T-helper 17 cell (primary cell): ENCODE results near the gene USP24. TPM values are rescaled to one million over a fixed set of nuclear protein-coding genes. Genes with fewer than 3 reads are reported as not detected.

ENCODE experiments used
- ATAC-seq: fragments of 150-1000 bp; cut with Tn5 transposase; 2 replicates; pipeline ENCODE4 v1.10.0; 2021; ENCODE audit warnings: mild to moderate bottlenecking, moderate library complexity
- DNase-seq, 3 donors: peaks; one replicate each; pipeline versions ENCODE4 v3.0.0 to v3.0.0-alpha.2; 2020 to 2021
- H3K9me3 ChIP-seq: one replicate; pipeline ENCODE4 v1.7.0; 2013; ENCODE audit warnings: low read length, mild to moderate bottlenecking; ENCODE audit not compliant: control insufficient read depth, poor library complexity, severe bottlenecking
- H3K27ac Mint-ChIP-seq: one replicate; pipeline ENCODE4 v1.8.0; 2022; ENCODE audit warnings: mild to moderate bottlenecking, moderate library complexity, mixed read lengths
- H3K27me3 Mint-ChIP-seq: one replicate; pipeline ENCODE4 v1.8.0; 2022; ENCODE audit warnings: mixed read lengths
- H3K36me3 Mint-ChIP-seq: one replicate; pipeline ENCODE4 v1.8.0; 2022; ENCODE audit warnings: low read depth, mixed read lengths
- H3K4me1 Mint-ChIP-seq: one replicate; pipeline ENCODE4 v1.8.0; 2022; ENCODE audit warnings: mild to moderate bottlenecking, mixed read lengths
- H3K4me3 Mint-ChIP-seq: one replicate; pipeline ENCODE4 v1.8.0; 2022; ENCODE audit warnings: mild to moderate bottlenecking, moderate library complexity, mixed read lengths
- total RNA-seq, 4 donors: library from RNA in 2 of 4; stranded (reverse) in 2 of 4; gene quantifications; one replicate each; pipeline ENCODE4 v1.2.3 and lab custom pipeline; 2022 to 2026

Gene USP24
- total RNA-seq, 2 donors from 2014 or later = 69.5 to 82.9 TPM

DNA sequence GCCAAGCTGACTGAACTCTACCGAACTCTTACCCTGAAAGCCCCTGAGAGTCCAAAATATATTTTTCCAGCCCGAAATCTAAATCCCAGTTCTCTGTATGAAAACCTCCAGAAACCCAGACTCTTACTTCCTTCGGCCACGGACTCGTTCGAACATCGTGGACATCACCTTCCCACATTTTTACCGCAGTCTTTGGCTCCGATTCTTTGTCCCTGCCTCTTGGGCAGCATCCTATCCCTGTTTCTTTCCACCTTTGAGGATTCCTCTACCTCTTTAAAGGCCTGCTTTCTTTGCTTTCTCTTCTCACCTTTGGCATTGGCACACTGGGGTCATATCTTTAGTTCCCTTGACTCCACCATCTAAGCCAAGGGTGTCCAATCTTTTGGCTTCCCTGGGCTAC lies 932 bp upstream of the USP24 start:
- peaks cover 56% of the 10 kb centered on the region for H3K4me1 Mint-ChIP-seq
- H3K4me3 Mint-ChIP-seq = peak overlapping the region; percentile 98
- ATAC-seq = no peak
- peaks cover 6% of the 10 kb centered on the region for H3K36me3 Mint-ChIP-seq
- H3K9me3 ChIP-seq = no peaks in the 10 kb centered on the region
- no peaks in the 10 kb centered on the region for H3K27me3 Mint-ChIP-seq
- DNase-seq = no peak
- H3K27ac Mint-ChIP-seq = peak overlapping the region; percentile 100

DNA sequence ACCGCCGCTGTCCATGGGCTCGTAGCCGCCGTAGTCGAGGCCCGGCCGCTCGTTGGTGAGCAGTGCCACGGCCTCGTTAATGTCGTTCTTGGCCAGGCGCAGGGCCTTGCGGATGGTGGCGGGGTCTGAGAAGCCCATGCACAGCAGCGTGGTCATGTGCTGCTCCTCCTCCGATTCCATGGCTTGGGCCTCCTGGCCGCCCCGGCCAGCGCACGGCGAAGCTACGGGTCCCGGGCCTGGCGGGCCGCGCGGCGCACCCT lies 300 bp downstream of the USP24 start:
- H3K27me3 Mint-ChIP-seq = no peaks in the 10 kb centered on the region
- DNase-seq = peak in 1 of 3 donors; percentile 6
- H3K4me1 Mint-ChIP-seq = peaks cover 64% of the 10 kb centered on the region
- peak; percentile 30 for ATAC-seq
- peaks cover 6% of the 10 kb centered on the region for H3K36me3 Mint-ChIP-seq
- peak overlapping the region; percentile 97 for H3K4me3 Mint-ChIP-seq
- no peaks in the 10 kb centered on the region for H3K9me3 ChIP-seq
- H3K27ac Mint-ChIP-seq = peak overlapping the region; percentile 95

DNA sequence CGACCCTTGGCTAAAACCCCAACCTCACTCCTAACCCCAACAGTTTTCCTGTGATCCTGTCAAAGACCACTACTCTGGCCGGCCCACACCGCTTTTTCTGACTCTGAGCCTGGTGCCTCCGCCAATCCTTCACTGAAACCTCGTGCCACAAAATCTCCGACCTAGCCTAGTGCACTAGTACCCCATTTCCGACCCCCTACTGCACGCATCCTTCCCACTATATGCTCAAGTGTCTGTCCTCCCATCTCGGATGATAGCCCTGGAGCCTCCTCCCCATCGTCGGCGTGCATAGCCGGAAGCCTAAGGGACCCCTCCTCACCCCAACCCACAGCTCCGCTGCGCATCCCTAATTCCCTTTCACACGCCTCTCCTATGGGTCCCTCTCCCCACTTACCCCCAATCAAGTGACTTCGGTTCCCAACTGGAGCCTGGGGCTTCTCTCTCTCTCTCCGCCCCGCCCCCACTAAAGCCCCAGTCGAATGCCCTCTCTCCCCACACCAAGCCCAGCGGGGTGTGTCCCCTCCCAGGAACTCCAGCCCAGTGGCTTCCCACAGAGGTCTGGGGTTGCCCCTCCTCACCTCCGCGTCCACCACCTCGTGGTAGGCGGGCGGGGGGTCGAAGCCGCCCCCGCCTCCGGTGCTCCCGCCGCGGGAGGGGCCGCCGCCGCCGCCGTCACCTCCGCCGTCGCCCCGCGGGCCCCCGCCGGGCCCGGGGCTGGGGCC lies 791 bp downstream of the USP24 start:
- Mint-ChIP-seq H3K27ac (peak overlapping the region; percentile 95), H3K4me1 (peaks cover 66% of the 10 kb centered on the region), H3K36me3 (peaks cover 6% of the 10 kb centered on the region), H3K27me3 (no peaks in the 10 kb centered on the region), H3K4me3 (peak overlapping the region; percentile 97)
- peak; percentile 0 for ATAC-seq
- peak; percentile 7 to 30 (median 26) for DNase-seq
- H3K9me3 ChIP-seq = no peaks in the 10 kb centered on the region

GRCh38 chr1:55213885-55214211 lies 1.3 kb downstream of the USP24 start:
- H3K27me3 Mint-ChIP-seq = no peaks in the 10 kb centered on the region
- no peaks in the 10 kb centered on the region for H3K9me3 ChIP-seq
- no peak for ATAC-seq

DNA sequence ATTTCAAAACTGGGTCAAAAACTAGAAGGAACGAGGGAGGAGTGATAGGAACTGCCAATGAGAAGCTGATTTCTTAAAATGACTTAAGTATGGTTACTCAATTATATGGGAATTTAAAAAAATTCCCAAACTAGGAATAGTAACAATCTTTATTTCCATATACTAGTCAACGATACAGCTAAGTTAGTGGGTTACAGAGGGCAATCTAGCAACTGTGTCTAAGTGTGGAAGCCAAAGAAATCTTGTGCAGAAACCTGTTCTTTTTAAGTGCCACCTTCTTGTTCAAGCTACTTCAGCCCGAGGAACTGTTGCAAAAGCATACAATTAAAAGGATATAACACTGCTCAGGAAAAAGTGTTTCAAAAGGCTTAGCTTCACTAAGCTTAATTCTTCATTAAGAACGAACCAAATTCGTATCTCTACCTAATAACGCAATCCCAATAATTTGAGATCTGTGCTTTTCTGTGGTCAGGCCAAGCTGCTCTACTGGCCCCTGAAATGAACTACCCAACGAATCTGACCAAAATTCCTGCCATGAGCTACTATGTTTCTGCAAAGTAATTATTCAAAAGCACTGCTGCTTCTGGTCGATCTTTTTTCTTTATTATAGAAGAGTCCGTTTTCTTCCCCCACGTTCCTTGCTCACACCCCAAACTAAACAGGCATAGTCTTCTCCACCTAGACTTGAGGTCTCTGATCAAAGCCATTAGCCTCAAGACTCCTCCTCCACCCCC lies 1.8 kb downstream of the USP24 start:
- ATAC-seq (no peak), DNase-seq (no peak)
- H3K9me3 ChIP-seq = no peaks in the 10 kb centered on the region
- Mint-ChIP-seq H3K4me1 (peaks cover 69% of the 10 kb centered on the region), H3K27ac (peak overlapping the region; percentile 95), H3K4me3 (peak overlapping the region; percentile 97), H3K27me3 (no peaks in the 10 kb centered on the region), H3K36me3 (peaks cover 6% of the 10 kb centered on the region)

More at GRCh38 chr1:55213885-55214211, 1.3 kb downstream of the USP24 start:
- peak in 2 of 3 donors; percentile 9 to 18 for DNase-seq
- peak overlapping the region; percentile 95 for H3K27ac Mint-ChIP-seq
- H3K4me1 Mint-ChIP-seq = peaks cover 70% of the 10 kb centered on the region
- peak overlapping the region; percentile 97 for H3K4me3 Mint-ChIP-seq
- H3K36me3 Mint-ChIP-seq = peaks cover 6% of the 10 kb centered on the region

DNA sequence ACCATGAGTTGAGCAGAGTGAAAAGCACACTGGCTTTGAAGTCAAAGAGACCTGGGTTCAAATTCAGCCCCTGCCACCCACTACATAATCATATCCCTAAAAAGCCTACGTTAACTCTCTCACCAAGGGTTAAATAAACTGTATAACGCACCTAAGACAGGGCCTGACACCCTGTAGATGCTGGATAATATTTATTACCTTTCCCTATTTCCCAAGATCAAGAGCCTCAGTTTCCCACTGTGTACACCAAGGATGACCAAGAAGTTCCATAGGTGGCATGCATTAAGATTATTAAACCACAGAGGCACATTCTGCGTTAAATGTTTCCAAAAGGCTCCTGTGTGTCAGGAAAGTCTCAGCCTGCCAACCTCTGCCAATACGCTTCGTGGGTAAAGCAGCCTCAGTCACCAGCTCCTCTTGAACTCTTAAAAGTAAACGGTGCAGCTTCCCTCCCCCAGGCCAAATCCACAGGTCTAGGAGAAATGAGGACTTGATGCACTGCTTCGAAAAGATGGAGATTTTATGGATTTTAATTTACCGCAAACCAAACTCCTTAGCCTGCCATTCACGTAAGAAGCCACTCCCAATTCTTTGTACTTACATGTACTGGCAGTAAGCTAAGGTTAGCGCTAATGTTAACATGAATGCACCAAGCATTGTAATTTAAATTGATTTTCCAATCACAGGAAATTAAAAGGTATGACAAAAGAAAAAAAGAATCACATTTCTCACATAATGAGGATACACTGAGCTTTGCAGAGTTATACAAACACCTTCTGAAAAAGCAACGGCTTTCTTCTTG lies 2.6 kb downstream of the USP24 start:
- ATAC-seq (no peak), DNase-seq (no peak)
- H3K4me1 Mint-ChIP-seq = peaks cover 67% of the 10 kb centered on the region
- H3K4me3 Mint-ChIP-seq = peak overlapping the region; percentile 97
- H3K36me3 Mint-ChIP-seq = peaks cover 6% of the 10 kb centered on the region
- H3K27ac Mint-ChIP-seq = peak overlapping the region; percentile 95
- H3K27me3 Mint-ChIP-seq = no peaks in the 10 kb centered on the region
- no peaks in the 10 kb centered on the region for H3K9me3 ChIP-seq

DNA sequence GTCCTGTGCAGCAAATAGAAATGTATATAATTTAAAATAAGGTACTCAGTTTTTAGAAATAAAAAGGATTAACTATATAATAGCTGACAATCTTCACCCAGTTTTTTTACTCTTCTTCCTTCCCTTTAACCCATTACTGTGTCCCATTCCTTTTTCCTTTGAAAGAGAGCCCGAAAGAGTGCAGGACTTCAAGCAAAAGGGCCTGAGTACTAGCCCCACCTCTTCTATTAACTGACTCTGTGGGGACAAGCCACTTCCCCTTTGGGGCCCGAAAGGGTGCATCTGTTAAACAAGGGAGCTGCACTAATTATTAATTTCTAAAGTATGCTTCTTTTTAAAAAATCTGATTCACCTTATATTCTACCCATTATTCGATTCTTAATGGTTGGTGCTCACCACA lies 3.3 kb downstream of the USP24 start:
- DNase-seq = no peak
- no peaks in the 10 kb centered on the region for H3K27me3 Mint-ChIP-seq
- peaks cover 64% of the 10 kb centered on the region for H3K4me1 Mint-ChIP-seq

GRCh38 chr1:55210990-55211801 lies 4.0 kb downstream of the USP24 start:
- peaks cover 62% of the 10 kb centered on the region for H3K4me1 Mint-ChIP-seq
- peak overlapping the region; percentile 95 for H3K27ac Mint-ChIP-seq
- DNase-seq (no peak), ATAC-seq (no peak)
- H3K9me3 ChIP-seq = no peaks in the 10 kb centered on the region
- peak overlapping the region; percentile 97 for H3K4me3 Mint-ChIP-seq
- H3K36me3 Mint-ChIP-seq = peaks cover 6% of the 10 kb centered on the region
- H3K27me3 Mint-ChIP-seq = no peaks in the 10 kb centered on the region

More for the DNA sequence above, 3.3 kb downstream of the USP24 start:
- no peak for ATAC-seq
- no peaks in the 10 kb centered on the region for H3K9me3 ChIP-seq
- Mint-ChIP-seq H3K36me3 (peaks cover 6% of the 10 kb centered on the region), H3K4me3 (peak overlapping the region; percentile 97), H3K27ac (peak overlapping the region; percentile 95)

DNA sequence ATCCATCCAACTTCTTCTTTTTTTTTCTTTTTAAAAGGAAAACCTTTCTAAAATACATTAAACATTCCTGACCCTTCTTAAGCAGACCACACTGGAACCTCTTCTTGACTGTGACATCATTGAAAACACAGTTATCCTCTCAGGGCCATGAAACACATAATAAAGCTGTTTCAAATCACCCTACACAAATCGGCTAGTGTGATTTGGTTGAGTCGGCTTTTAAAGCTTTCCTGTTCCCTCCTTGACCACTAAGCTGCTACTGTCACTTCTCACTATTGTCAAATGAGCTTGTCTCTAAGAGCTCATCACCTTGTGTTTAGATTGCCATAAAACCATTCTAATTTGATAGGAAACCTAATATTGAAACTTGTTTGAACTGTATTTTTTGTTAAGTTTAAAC lies 5.9 kb downstream of the USP24 start:
- H3K27ac Mint-ChIP-seq = no peak overlapping the region
- no peak for DNase-seq
- H3K4me3 Mint-ChIP-seq = no peak overlapping the region
- H3K4me1 Mint-ChIP-seq = peaks cover 61% of the 10 kb centered on the region
- ATAC-seq = no peak
- H3K9me3 ChIP-seq = no peaks in the 10 kb centered on the region
- no peaks in the 10 kb centered on the region for H3K27me3 Mint-ChIP-seq
- peaks cover 2% of the 10 kb centered on the region for H3K36me3 Mint-ChIP-seq

GRCh38 chr1:55206210-55206609 lies 9.0 kb downstream of the USP24 start:
- peaks cover 48% of the 10 kb centered on the region for H3K4me1 Mint-ChIP-seq
- ATAC-seq = no peak
- peak overlapping the region; percentile 53 for H3K4me3 Mint-ChIP-seq

GRCh38 chr1:55204997-55205396 lies 10.2 kb downstream of the USP24 start:
- H3K4me1 Mint-ChIP-seq = peaks cover 45% of the 10 kb centered on the region
- H3K9me3 ChIP-seq = no peaks in the 10 kb centered on the region
- ATAC-seq = no peak

More at GRCh38 chr1:55206210-55206609, 9.0 kb downstream of the USP24 start:
- Mint-ChIP-seq H3K27ac (peak overlapping the region; percentile 72), H3K36me3 (peaks cover 2% of the 10 kb centered on the region), H3K27me3 (no peaks in the 10 kb centered on the region)
- no peak for DNase-seq
- no peaks in the 10 kb centered on the region for H3K9me3 ChIP-seq

GRCh38 chr1:55203064-55203463 lies 12.1 kb downstream of the USP24 start:
- no peaks in the 10 kb centered on the region for H3K9me3 ChIP-seq
- DNase-seq (no peak), ATAC-seq (peak; percentile 56)
- Mint-ChIP-seq H3K4me1 (peaks cover 46% of the 10 kb centered on the region), H3K27ac (peak overlapping the region; percentile 49), H3K4me3 (no peak overlapping the region), H3K36me3 (peaks cover 4% of the 10 kb centered on the region), H3K27me3 (no peaks in the 10 kb centered on the region)

More at GRCh38 chr1:55204997-55205396, 10.2 kb downstream of the USP24 start:
- Mint-ChIP-seq H3K27ac (peak overlapping the region; percentile 49), H3K36me3 (peaks cover 2% of the 10 kb centered on the region), H3K27me3 (no peaks in the 10 kb centered on the region), H3K4me3 (no peak overlapping the region)
- DNase-seq = no peak
